ENCODE results near the gene TRIM41. TPM values are rescaled to one million over a fixed set of nuclear protein-coding genes. Genes with fewer than 3 reads are reported as not detected.

Gene TRIM41
- total and polyA plus RNA-seq, 2 of the 13 experiments (the other 11 are each of a cell fraction or from before 2014, with no cell fraction given), result 10.2 to 16.7 TPM

DNA sequence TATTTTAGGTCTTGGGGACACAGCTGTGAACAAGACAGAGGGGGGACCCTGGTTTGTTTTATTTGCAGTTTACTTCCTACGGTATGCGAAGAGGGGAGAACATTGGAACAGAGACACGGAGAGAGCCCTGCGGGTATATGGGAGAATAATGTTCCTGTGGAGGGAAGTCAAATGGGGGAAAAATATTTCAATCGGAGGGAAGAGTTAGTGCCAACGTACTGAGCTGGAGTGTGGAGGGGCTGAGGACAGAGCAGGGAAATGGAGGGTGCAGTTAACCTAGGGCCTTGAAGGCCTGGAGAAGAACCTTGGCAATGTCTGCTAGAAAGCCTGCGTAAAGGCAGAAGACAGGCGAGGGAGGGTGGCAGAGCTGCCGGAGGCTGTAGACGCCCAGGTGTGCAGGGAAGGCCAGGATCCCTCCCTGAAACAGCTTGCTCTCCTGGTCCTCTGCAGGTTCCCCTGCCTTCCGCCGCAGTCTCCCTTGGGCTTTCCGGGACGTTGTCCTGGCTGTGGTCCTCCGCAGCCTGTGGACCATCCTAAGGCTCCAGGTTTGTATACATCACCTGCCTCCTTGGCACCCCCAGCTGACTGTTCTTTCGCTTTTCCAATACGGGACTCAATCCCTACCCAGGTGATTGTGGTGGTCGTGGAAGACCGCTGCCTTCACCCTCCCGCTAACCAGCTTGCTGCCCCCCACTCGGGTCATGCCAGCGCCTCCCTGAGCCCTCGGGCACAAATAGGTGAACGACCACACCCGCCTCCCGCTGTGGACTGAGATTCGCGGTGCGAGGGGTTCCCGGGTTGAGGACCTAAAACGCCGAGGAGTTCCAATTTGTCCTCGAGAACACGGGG, 22.6 kb downstream of the TRIM41 start (continued):
- TF ChIP-seq, protein P1, sequence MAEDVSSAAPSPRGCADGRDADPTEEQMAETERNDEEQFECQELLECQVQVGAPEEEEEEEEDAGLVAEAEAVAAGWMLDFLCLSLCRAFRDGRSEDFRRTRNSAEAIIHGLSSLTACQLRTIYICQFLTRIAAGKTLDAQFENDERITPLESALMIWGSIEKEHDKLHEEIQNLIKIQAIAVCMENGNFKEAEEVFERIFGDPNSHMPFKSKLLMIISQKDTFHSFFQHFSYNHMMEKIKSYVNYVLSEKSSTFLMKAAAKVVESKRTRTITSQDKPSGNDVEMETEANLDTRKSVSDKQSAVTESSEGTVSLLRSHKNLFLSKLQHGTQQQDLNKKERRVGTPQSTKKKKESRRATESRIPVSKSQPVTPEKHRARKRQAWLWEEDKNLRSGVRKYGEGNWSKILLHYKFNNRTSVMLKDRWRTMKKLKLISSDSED (CRISPR knock-in tag; IDR thresholded peaks at IDR 0.05), result no peak
- peak; percentile 3; the same call in 1 of the 2 replicates for TF ChIP-seq SALL2 (CRISPR knock-in tag; IDR thresholded peaks at IDR 0.05)
- TF ChIP-seq ZNF567 (CRISPR knock-in tag; IDR thresholded peaks at IDR 0.05; ENCODE audit: borderline replicate concordance), result no peak
- no peak for TF ChIP-seq ZBTB42 (CRISPR knock-in tag; IDR thresholded peaks at IDR 0.05)
- TF ChIP-seq, protein P2, sequence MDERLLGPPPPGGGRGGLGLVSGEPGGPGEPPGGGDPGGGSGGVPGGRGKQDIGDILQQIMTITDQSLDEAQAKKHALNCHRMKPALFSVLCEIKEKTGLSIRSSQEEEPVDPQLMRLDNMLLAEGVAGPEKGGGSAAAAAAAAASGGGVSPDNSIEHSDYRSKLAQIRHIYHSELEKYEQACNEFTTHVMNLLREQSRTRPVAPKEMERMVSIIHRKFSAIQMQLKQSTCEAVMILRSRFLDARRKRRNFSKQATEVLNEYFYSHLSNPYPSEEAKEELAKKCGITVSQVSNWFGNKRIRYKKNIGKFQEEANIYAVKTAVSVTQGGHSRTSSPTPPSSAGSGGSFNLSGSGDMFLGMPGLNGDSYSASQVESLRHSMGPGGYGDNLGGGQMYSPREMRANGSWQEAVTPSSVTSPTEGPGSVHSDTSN (CRISPR knock-in tag; IDR thresholded peaks at IDR 0.05), result no peak
- no peak for TF ChIP-seq KLF9 (CRISPR knock-in tag; IDR thresholded peaks at IDR 0.05; ENCODE audit: low read depth)
- TF ChIP-seq, protein P3, sequence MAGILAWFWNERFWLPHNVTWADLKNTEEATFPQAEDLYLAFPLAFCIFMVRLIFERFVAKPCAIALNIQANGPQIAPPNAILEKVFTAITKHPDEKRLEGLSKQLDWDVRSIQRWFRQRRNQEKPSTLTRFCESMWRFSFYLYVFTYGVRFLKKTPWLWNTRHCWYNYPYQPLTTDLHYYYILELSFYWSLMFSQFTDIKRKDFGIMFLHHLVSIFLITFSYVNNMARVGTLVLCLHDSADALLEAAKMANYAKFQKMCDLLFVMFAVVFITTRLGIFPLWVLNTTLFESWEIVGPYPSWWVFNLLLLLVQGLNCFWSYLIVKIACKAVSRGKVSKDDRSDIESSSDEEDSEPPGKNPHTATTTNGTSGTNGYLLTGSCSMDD (CRISPR knock-in tag; IDR thresholded peaks at IDR 0.05), result no peak
- TF ChIP-seq SIX1 (CRISPR knock-in tag; IDR thresholded peaks at IDR 0.05; ENCODE audit: borderline replicate concordance), result no peak
- no peak for TF ChIP-seq TOE1 (CRISPR knock-in tag; IDR thresholded peaks at IDR 0.05)
- no peak for TF ChIP-seq ZNF382 (CRISPR knock-in tag; IDR thresholded peaks at IDR 0.05; ENCODE audit: borderline replicate concordance)
- TF ChIP-seq, protein P4, sequence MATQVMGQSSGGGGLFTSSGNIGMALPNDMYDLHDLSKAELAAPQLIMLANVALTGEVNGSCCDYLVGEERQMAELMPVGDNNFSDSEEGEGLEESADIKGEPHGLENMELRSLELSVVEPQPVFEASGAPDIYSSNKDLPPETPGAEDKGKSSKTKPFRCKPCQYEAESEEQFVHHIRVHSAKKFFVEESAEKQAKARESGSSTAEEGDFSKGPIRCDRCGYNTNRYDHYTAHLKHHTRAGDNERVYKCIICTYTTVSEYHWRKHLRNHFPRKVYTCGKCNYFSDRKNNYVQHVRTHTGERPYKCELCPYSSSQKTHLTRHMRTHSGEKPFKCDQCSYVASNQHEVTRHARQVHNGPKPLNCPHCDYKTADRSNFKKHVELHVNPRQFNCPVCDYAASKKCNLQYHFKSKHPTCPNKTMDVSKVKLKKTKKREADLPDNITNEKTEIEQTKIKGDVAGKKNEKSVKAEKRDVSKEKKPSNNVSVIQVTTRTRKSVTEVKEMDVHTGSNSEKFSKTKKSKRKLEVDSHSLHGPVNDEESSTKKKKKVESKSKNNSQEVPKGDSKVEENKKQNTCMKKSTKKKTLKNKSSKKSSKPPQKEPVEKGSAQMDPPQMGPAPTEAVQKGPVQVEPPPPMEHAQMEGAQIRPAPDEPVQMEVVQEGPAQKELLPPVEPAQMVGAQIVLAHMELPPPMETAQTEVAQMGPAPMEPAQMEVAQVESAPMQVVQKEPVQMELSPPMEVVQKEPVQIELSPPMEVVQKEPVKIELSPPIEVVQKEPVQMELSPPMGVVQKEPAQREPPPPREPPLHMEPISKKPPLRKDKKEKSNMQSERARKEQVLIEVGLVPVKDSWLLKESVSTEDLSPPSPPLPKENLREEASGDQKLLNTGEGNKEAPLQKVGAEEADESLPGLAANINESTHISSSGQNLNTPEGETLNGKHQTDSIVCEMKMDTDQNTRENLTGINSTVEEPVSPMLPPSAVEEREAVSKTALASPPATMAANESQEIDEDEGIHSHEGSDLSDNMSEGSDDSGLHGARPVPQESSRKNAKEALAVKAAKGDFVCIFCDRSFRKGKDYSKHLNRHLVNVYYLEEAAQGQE (IDR thresholded peaks at IDR 0.05; ENCODE audit: borderline replicate concordance in 1 of 2, low read depth in 1 of 2, low read length in 2 of 2), result no peak
- TF ChIP-seq SYNCRIP (IDR thresholded peaks at IDR 0.05; ENCODE audit: insufficient read depth, low read depth, low read length), result no peak
- TF ChIP-seq ZNF253 (CRISPR knock-in tag; IDR thresholded peaks at IDR 0.05; ENCODE audit: borderline replicate concordance), result no peak
- TF ChIP-seq, protein P5, sequence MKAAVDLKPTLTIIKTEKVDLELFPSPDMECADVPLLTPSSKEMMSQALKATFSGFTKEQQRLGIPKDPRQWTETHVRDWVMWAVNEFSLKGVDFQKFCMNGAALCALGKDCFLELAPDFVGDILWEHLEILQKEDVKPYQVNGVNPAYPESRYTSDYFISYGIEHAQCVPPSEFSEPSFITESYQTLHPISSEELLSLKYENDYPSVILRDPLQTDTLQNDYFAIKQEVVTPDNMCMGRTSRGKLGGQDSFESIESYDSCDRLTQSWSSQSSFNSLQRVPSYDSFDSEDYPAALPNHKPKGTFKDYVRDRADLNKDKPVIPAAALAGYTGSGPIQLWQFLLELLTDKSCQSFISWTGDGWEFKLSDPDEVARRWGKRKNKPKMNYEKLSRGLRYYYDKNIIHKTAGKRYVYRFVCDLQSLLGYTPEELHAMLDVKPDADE (CRISPR knock-in tag; IDR thresholded peaks at IDR 0.05), result no peak
- no peak for TF ChIP-seq RFXAP (CRISPR knock-in tag; IDR thresholded peaks at IDR 0.05; ENCODE audit: borderline replicate concordance)
- TF ChIP-seq, protein P6, sequence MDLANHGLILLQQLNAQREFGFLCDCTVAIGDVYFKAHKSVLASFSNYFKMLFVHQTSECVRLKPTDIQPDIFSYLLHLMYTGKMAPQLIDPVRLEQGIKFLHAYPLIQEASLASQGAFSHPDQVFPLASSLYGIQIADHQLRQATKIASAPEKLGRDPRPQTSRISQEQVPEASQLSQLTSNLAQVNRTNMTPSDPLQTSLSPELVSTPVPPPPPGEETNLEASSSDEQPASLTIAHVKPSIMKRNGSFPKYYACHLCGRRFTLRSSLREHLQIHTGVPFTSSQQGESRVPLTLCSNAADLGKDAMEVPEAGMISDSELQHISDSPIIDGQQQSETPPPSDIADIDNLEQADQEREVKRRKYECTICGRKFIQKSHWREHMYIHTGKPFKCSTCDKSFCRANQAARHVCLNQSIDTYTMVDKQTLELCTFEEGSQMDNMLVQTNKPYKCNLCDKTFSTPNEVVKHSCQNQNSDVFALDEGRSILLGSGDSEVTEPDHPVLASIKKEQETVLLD (CRISPR knock-in tag; IDR thresholded peaks at IDR 0.05; ENCODE audit: low read depth), result no peak; the same call in 1 of the 2 replicates
- TF ChIP-seq, protein P7, sequence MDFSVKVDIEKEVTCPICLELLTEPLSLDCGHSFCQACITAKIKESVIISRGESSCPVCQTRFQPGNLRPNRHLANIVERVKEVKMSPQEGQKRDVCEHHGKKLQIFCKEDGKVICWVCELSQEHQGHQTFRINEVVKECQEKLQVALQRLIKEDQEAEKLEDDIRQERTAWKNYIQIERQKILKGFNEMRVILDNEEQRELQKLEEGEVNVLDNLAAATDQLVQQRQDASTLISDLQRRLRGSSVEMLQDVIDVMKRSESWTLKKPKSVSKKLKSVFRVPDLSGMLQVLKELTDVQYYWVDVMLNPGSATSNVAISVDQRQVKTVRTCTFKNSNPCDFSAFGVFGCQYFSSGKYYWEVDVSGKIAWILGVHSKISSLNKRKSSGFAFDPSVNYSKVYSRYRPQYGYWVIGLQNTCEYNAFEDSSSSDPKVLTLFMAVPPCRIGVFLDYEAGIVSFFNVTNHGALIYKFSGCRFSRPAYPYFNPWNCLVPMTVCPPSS (IDR thresholded peaks at IDR 0.05), result no peak
